ENCODE measurements around the gene MAP3K20.
A peak's percentile ranks its signal among the peaks of the same experiment; 100 is the strongest.
"Not testable (repeated sequence)": the region's sequence is repeated elsewhere in the genome, so short reads cannot be mapped to it uniquely, and the experiment has no call there.

The MAP3K20 gene

GRCh38 chr2:173157676-173158293 is 82.1 kb downstream of the MAP3K20 start:
- Mint-ChIP-seq H3K4me3 (no peak overlapping the region), H3K27ac (peak overlapping the region; percentile 37), H3K27me3 (ENCODE audit: low read depth, poor library complexity) (no peaks in the 10 kb centered on the region), H3K36me3 (ENCODE audit: low read depth) (peaks cover 51% of the 10 kb centered on the region), H3K4me1 (peaks cover 5% of the 10 kb centered on the region), H3K9me3 (peaks cover 31% of the 10 kb centered on the region)
- no peak for DNase-seq
- TF ChIP-seq CTCF (IDR thresholded peaks at IDR 0.05): no peak

GRCh38 chr2:173159791-173160463 is 84.3 kb downstream of the MAP3K20 start:
- Mint-ChIP-seq H3K36me3 (ENCODE audit: low read depth) (peaks cover 40% of the 10 kb centered on the region), H3K9me3 (peaks cover 23% of the 10 kb centered on the region), H3K27me3 (ENCODE audit: low read depth, poor library complexity) (no peaks in the 10 kb centered on the region), H3K4me3 (no peak overlapping the region), H3K27ac (peak overlapping the region; percentile 13), H3K4me1 (peaks cover 5% of the 10 kb centered on the region)
- no peak for DNase-seq
- TF ChIP-seq CTCF (IDR thresholded peaks at IDR 0.05): no peak

GRCh38 chr2:173160618-173161017 is 85.0 kb downstream of the MAP3K20 start:
- peaks cover 16% of the 10 kb centered on the region for H3K9me3 Mint-ChIP-seq
- H3K27ac Mint-ChIP-seq: no peak overlapping the region
- peaks cover 5% of the 10 kb centered on the region for H3K4me1 Mint-ChIP-seq
- H3K4me3 Mint-ChIP-seq: no peak overlapping the region
- H3K27me3 Mint-ChIP-seq (ENCODE audit: low read depth, poor library complexity): no peaks in the 10 kb centered on the region
- peaks cover 33% of the 10 kb centered on the region for H3K36me3 Mint-ChIP-seq (ENCODE audit: low read depth)
- no peak for DNase-seq
- no peak for TF ChIP-seq CTCF (IDR thresholded peaks at IDR 0.05)

- no peak for DNase-seq
- no peak for TF ChIP-seq CTCF (IDR thresholded peaks at IDR 0.05)
- H3K27me3 Mint-ChIP-seq (ENCODE audit: low read depth, poor library complexity): no peaks in the 10 kb centered on the region
- H3K4me1 Mint-ChIP-seq: peaks cover 5% of the 10 kb centered on the region
- H3K4me3 Mint-ChIP-seq: no peak overlapping the region
- H3K9me3 Mint-ChIP-seq: peaks cover 12% of the 10 kb centered on the region
- H3K27ac Mint-ChIP-seq: no peak overlapping the region
- peaks cover 29% of the 10 kb centered on the region for H3K36me3 Mint-ChIP-seq (ENCODE audit: low read depth)
These were observed 85.4 kb downstream of the MAP3K20 start for GRCh38 chr2:173161040-173161439.

- Mint-ChIP-seq H3K4me3 (no peak overlapping the region), H3K9me3 (peaks cover 7% of the 10 kb centered on the region), H3K4me1 (peaks cover 5% of the 10 kb centered on the region), H3K27me3 (ENCODE audit: low read depth, poor library complexity) (no peaks in the 10 kb centered on the region), H3K27ac (no peak overlapping the region), H3K36me3 (ENCODE audit: low read depth) (peaks cover 24% of the 10 kb centered on the region)
- no peak for DNase-seq
- TF ChIP-seq CTCF (IDR thresholded peaks at IDR 0.05): no peak
These were observed 85.9 kb downstream of the MAP3K20 start for GRCh38 chr2:173161507-173161906.

GRCh38 chr2:173163357-173163756 is 87.7 kb downstream of the MAP3K20 start:
- H3K27me3 Mint-ChIP-seq (ENCODE audit: low read depth, poor library complexity); H3K27ac Mint-ChIP-seq; DNase-seq; H3K4me3 Mint-ChIP-seq; H3K9me3 Mint-ChIP-seq; H3K4me1 Mint-ChIP-seq: not testable (repeated sequence)
- peaks cover 16% of the 10 kb centered on the region for H3K36me3 Mint-ChIP-seq (ENCODE audit: low read depth)
